Astrocyte of the spinal cord (primary cell): ENCODE measurements around the gene TCF7L2.

Source experiments
- DNase-seq: peaks from one replicate; pipeline ENCODE4 v3.0.0; 2011; ENCODE audit warnings: low read depth, low spot score
- H3K4me3 ChIP-seq: 2 replicates; pipeline ENCODE4 v1.5.1; 2011; ENCODE audit warnings: low read depth, mild to moderate bottlenecking, low read length, moderate library complexity
- in situ Hi-C: cut with HindIII; loops from 2 replicates; pipeline ENCODE4 v1.10.0; 2017; ENCODE audit warnings: low sequenced_read_pairs
- TF ChIP-seq, protein P1 (sequence below): IDR thresholded peaks from 2 replicates; pipeline ENCODE4 v1.5.1; 2012; ENCODE audit warnings: low read depth, mild to moderate bottlenecking, low read length, inconsistent platforms

Gene TCF7L2

GRCh38 chr10:113033991-113034390 is 83.9 kb downstream of the TCF7L2 start:
- DNase-seq, result no peak
- in situ Hi-C loops, result no loop called here
- TF ChIP-seq, protein P1, sequence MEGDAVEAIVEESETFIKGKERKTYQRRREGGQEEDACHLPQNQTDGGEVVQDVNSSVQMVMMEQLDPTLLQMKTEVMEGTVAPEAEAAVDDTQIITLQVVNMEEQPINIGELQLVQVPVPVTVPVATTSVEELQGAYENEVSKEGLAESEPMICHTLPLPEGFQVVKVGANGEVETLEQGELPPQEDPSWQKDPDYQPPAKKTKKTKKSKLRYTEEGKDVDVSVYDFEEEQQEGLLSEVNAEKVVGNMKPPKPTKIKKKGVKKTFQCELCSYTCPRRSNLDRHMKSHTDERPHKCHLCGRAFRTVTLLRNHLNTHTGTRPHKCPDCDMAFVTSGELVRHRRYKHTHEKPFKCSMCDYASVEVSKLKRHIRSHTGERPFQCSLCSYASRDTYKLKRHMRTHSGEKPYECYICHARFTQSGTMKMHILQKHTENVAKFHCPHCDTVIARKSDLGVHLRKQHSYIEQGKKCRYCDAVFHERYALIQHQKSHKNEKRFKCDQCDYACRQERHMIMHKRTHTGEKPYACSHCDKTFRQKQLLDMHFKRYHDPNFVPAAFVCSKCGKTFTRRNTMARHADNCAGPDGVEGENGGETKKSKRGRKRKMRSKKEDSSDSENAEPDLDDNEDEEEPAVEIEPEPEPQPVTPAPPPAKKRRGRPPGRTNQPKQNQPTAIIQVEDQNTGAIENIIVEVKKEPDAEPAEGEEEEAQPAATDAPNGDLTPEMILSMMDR, result no peak
- H3K4me3 ChIP-seq, result no peak overlapping the region

- TF ChIP-seq, protein P1, result no peak
- no peak overlapping the region for H3K4me3 ChIP-seq
- in situ Hi-C loops, result no loop called here
- no peak for DNase-seq
Observed at GRCh38 chr10:113035732-113036312, 85.8 kb downstream of the TCF7L2 start.

DNA sequence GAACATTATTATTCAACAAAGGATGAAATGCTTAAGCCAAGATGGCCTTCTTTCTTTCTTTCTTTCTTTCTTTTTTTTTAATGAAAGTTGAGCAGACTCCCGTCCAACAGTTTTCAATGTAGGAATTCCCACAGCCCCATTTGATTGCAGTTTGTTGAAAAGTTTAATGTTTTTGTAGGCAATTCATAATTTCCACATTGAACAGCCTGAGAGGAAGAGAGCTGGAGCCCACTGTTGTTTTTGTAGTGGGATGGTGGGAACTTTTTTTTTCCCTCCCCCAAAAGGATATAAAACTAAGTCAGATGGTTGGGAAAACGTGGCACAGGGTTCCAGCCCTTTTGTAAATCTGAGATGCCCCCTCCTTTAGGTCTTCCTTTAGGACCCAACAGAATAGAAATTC is 86.6 kb downstream of the TCF7L2 start:
- H3K4me3 ChIP-seq, result no peak overlapping the region
- DNase-seq, result no peak
- TF ChIP-seq, protein P1, result no peak
- in situ Hi-C loops, result no loop called here

DNA sequence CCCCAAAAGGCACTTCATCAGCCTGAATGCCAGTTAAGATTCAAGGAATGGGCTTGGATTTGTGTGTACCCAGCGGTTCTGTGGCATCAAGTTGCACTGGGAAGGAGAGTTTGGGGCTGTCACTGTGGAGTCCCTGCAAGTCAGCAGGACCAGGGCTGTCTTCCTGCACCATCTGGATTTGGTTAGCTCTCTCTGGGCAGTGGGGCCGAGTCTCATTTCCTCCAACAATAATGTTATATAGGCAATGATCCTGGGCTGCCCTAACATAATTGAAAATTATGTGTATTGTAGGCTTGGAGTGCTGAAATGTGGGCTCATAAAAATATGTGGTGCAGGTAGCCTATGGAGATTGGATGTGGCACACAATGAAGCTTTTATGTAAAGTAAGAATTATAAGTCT is 87.2 kb downstream of the TCF7L2 start:
- TF ChIP-seq, protein P1, result no peak
- no peak overlapping the region for H3K4me3 ChIP-seq
- no peak for DNase-seq
- in situ Hi-C loops, result no loop called here

GRCh38 chr10:113038183-113038582 is 88.1 kb downstream of the TCF7L2 start:
- TF ChIP-seq, protein P1, result no peak
- DNase-seq, result no peak
- no peak overlapping the region for H3K4me3 ChIP-seq
- in situ Hi-C loops, result no loop called here

GRCh38 chr10:113038985-113039384 is 88.9 kb downstream of the TCF7L2 start:
- DNase-seq, result no peak
- in situ Hi-C loops, result no loop called here
- H3K4me3 ChIP-seq, result no peak overlapping the region
- TF ChIP-seq, protein P1, result no peak

- no peak for DNase-seq
- H3K4me3 ChIP-seq, result no peak overlapping the region
- in situ Hi-C loops, result no loop called here
- TF ChIP-seq, protein P1, result no peak
Observed at GRCh38 chr10:113041324-113041723, 91.3 kb downstream of the TCF7L2 start.
